Stimulated activated CD4-positive, alpha-beta T cell treated with anti-CD3 and anti-CD28 coated beads, Interleukin-4, amount 100 ng/mL, for 4 hours (primary cell): ENCODE data around the gene EVA1C.

Experiments
- DNase-seq, 2 experiments: peaks; one replicate each; pipeline ENCODE4 v3.0.0-alpha.2; 2020

EVA1C gene

DNA sequence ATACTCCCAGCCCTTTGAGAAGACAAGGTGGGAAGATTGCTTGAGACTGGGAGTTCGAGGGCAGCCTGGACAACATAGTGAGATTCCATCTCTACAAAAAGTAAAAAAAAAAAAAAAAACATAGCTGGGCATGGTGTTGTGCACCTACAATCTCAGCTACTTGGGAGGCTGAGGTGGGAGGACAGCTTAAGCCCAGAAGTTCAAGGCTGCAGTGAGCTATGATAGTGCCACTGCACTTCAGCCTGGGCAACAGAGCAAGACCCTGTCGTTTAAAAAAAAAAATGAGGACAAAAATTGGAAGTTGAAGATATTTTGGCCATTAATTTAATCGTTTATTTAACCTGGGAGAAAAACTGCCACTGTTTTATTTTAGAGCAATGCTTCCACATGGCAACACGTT lies 20.8 kb upstream of the EVA1C start:
- no peak for DNase-seq

DNA sequence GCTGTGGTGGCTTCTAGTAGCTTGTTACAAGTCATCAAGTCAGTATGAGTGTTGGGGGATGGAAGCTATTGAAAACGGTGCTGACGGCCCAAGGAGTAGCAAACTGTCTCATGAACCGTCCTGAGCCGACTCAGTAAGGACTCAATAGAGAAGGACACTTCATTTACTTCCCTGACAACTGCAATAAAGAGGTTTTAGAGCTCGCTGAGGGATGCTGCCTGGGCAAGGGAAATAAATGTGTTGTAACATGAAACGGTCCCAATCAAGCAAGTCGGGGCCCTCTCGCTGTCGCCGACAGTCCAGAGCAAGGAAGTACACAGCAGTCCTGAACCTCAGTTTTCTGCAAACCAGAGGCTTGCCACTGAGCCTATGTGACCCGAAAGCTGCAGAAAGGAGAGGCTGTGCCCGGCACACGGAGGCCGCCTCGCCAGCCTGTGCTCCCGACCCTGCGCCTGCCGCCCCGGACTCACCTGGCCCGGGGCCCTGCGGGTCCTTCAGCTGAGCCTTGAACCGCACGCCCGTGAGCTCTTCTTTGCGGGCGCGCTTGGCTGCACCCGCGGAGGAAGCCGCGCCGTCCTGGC lies 20.1 kb upstream of the EVA1C start:
- peak in 1 of 2 experiments; percentile 5 for DNase-seq

DNA sequence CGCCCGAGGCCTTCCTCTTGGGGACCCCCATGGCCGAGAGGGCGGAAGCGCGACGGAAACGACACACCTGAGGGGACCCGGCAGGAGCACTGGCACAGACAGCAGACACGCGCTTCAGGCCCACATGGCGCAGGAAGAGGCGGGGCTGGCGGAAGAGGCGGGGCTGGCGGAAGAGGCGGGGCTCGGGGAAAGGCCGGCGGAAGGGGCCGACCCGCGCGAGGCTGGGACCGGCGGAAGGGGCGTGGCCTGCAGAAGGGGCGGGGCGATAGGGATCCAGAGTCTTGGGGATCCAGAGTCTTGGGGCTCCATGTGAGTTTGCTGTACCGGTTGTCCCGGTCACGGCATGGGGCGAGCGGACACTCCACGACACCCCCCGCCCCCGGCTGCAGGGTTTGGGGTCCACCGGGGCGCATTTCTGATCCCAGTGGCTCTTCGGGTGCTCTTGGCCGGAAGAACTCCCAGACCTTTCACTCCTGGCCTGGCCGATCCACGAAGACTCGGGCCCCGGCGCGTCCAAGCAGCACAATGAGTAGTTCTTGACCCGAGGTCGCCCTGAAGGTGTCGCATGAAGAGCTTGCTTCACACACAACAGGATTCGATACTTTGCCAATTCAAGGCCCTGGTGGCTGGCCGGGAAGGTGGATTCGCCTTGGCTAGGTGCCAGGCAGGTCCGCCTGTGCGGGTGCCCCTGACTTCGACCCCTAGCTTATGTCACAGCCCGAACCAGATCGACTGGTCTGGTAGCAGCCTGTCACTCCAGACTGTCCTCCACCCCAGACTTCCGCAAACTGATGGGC lies 19.4 kb upstream of the EVA1C start, which contains the start of gene URB1:
Gene URB1, minus strand, starts transcription at position 133 of the 797 bp plus-strand sequence. Its CDS starts 102 bp downstream, at position 31.
- DNase-seq, result peak; percentile 92 to 98

DNA sequence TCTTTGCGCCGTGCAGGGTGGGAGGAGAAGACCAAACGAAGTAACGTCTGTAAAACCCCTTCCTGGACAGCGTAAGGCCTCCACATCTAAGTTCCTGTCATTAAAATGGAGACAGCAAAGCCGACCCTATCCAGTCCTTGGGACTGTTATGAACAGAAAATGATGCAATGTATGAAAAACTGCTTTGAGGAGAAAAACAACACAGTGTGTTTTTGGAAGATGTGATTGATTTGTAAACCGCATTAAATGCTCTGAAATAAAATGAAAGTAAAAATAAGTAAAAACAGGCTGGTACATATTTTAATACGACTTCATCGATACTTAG lies 18.9 kb upstream of the EVA1C start:
- DNase-seq, result no peak

DNA sequence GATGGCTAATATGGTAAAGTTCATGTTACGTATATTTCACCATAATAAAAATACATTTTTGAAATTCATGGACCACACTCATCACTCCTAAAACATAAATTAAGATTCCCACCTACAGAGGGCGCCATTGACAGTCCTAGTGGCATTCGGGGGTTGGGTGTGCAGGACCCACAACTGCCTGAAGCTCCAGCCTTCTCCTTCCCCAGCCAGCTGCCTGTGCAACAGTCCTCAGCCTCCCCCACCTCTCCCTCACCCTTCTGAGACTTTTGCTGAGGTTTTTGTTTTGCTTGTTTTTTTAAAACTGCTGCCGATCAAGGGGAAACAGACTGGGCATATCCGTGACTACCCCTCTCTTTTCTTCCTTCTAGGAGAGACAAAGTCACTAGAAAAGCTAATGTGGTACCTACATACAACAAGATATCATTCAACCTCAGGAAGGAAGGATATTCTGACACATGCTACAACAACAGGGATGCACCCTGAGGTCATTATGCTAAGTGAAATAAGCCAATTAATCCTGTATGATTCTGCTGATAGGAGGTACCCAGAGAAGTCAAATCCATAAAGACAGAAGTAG lies 9.2 kb upstream of the EVA1C start:
- peak; percentile 29 to 36 for DNase-seq

DNA sequence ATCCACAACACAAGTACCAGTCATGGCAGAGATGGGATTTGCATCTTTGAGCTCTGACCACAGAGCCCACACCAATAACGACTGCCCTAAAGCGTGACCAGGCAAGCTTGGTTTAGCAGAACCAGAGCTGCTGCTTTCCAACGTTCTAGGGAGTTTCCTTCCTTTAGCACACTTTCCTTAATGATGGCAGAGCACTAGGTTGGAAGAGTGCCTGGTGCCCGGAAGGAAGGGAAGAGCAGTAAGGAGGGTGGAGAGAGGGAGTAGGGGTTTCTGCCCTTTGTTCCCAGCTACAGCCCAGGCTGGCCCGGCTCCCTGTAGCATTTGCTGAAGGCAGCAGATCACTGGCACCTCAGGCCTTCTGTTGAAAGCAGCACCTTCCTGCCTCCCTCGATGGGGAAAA lies 6.1 kb upstream of the EVA1C start:
- DNase-seq, result no peak

DNA sequence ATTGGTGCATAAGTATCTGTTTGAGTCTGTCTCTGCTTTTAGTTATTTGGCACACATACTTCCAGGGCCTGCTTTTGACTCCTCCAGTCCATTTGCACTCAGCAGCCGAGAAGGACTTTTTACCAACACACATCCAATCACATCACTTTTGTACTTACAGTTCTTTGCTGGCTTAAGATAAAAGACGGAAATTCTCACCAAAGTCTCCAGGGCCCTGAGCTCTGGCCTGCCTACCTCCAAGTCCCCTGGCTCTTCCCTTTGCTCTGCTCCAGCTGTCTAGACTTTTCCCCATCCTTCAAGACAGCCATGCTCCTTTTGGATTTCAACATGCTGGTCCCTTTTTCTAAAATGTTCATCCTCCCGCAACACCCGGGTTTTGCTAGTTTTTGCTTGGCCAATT lies 2.2 kb upstream of the EVA1C start:
- DNase-seq, result no peak

DNA sequence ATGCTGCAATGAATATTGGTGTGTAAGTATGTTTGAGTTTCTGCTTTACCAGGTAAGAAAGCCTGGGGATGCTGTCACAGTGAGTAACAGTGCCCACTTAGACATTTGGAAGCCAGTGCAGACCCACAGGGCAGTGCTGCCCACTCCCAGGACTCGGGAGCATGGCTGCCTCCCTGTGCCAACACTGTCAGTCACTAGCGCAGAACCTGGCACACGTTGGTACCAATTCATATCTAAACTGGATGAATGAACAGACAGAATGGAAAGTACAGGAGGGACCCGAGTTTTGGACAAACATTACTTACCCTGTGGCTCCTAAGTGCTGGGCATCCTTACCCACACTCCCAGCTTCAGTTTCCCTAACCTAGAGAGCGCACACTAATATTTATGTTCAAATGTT lies 1.6 kb upstream of the EVA1C start:
- DNase-seq, result no peak

DNA sequence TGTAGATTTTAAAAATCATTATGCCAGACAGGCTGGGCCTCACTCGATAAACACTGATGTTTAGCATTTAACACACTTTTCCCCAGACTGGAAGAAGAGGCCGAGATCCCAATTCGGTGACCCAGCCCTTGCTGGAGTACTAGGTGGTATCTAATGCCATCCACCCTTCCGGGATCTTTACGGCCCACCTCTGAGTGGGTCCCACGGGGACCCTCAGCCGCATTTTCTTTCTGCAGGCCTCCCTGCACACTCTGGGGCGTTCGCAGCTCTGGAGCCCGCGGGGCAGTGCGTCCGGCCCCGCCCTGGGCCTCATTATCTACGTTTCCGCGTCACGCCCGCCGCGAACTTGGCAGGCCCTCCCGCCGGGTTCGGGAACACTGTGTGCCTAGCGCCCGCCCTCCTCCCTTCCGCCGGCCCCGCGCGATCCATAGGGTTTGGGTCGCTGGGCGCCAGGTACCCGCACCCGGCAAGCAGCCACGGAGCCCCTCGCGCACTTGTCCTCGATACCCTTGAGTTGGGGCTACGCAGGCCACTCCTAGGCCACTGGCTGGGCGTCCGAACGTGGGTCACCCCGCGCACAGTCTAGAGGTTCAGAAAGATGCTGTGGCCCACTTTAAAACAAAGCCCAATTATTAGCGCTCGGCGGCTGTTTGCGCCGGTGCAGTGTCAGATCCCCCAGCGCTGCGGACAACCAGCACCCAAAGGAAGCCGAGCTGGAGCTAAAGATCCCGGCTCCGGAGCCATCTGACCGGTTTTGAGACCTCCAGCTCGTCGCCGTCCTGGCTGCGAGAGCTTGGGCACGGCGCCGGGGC lies 950 bp upstream of the EVA1C start:
- peak; percentile 56 to 66 for DNase-seq

DNA sequence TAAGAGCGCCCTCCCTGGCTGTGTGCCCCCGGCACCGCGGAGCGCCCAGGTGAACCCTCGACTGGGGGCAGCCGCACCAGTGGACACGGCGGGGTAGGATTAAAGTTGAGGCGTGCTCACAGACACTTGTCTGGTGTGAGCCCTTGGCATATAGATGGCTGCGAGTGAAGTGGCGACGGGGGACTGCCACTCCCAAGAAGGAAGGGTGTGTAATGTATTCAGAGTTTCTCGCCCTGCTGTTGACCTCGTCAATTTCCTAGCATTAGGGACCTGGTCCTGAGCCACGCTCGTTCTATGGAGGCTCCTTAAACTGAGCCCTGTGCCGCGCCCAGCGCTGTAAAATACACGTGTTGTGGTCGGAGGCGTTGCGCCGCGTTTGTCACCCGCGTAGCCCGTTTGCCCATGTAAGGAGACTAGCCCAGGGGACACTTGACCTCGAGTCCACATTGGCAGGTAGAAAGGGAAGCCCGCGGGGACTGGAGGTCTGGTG lies 554 bp downstream of the EVA1C start:
- DNase-seq, result no peak

DNA sequence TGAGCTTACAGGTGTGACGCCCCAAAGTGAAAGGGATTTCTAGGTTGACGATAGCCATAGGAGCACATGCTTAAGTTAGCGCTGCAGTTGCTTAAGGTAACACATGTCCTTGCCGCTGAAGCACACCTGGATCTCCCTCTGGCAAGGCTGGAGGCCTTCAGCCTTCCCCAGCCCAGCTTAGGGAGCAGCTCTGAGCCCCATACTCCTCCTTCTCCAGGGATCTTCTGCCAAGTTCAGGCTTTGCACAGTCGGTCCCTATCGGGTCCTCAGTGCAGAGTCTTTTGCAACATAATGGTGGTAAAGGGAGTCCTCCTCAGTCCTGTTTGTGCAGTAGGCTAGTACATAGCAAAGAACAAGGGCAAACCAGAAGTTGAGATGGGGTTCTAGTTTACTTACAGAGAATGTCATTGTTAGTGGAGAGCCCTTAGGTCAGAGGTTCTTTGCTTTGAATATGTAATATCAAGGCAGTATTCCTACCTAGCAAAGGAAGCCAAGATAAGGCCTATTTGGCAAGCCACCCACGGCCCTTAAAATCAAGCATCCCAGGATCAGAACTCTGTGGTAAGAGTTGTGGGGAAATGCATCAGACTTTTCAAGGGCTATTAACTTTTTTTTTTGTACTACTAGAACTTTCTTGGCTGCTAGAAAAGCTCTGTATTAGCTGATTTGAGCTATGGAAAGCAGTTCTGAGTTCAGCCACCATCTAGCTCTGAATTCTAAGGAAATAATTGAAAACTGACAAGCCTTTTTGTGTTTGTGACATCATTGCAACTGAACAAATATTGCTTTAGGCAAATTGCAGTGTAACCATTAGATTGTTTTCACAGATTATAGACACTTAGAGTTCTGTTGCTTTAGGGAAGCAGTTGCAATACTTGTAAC lies 1.4 kb downstream of the EVA1C start:
- DNase-seq, result no peak

DNA sequence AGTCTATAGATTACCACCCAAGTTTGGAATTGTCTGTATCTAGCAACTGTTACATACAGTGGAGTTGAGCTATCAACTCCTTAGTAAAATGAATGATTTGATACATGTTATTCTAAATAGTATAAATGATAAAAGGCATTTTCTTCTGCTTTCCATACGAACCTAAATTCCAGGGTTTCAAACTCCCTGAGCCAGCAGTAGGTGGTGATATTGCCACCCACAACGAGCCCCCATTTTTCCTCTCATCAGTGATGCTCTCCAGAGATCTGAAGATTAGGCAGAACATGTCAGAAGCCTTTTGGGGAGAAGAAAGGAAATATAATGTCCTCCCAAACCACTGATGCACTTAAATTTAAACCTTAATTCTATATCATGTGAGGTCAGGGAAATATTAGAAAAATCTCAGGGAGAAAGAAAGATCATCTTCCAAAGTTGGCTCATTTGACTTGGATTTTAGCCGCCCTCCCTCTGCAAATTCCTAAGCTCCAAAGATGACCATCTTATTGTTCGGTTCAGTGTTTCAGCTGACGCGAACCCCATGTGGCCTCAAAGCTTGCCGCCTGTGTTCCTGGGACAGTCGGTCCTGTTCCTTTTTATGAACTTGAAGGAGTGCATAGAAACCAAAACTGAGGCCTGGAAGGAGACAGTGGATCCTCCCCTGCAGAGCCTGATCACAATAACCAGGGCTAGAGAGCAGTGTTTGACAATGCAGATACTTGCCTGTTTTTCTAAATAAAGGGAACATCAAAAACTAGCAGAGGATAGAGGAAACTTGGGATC lies 2.3 kb downstream of the EVA1C start:
- no peak for DNase-seq

DNA sequence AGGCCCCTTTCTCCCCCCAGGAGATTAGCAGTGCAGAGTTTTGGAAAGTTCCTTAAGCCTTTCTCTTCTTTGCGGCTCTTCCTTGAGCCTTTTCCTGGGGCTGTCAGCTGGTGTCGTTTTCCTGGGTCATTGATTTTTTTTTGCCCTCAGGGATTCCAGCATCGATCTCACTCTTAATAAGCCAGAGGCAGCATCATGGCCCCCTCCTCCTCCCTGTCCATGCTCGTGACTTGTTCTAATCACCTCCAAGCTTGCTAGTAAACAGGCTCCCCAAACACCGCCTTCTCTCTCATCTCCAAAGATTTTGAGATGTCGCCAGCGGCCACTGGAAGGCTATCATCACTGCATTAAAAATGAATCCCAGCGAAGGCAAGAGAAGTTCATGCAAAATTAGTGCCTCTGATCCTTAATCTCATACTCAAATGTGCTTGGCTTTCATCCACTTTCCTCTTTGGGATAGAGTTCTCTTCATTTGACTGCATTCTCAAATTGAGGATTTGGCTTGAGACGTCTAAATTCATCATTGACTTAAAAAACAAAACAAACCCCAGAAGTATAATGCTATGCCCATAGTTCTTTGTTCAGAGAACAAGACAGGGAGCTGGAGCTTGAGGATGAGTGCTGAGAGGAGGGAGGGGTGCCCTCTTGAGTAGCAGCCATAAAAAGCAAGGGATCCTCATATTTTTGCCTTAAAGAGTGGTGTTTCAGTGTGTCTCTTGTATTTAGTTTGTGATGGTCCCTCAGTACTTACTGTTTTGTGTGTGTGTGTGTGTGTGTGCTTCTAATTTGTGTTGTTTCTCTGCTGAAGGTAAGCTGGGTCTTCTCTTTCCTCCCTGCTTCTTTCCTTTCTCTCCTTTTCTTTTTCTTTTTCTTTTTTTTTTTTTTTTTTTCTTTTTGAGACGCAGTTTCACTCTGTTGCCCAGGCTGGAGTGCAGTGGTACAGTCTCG lies 3.2 kb downstream of the EVA1C start:
- no peak for DNase-seq

DNA sequence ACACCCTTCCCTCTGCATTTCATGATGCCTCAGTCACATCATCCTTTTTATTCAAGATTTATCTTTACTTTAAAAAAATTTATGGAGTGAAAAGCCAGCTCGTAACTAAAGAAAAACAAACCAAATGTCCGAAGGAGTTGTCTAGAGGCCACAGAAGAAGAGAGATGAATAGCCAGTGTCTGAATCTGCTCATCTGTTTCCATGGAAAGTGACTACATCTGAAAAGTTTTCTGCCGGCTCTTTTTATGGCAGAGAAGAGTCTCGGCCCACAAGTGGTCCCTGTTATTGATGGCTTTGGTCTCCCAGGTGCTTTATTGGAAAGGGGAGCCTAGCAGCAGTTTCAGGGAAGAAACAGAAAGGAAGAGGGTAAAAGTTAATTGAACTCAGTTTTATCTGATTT lies 5.6 kb downstream of the EVA1C start:
- DNase-seq, result no peak

DNA sequence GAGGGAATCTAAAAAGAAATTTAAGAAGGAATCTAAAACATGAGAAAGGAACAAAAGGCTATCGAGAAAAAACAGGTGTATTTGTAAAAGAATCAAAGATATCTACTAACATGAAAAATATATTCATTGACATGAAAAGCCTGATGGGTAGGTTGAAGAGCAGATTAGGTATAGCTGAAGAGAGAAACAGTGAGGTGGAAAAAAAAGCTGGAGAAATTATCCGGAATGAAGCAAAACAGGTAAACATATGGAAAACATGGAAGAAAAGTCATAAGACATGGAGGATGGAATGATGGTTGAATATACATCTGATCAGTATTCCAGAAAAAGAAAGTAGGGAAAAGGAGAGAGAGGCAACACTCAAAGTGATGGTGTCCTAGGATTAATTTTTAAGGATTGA lies 9.6 kb downstream of the EVA1C start:
- DNase-seq, result no peak

DNA sequence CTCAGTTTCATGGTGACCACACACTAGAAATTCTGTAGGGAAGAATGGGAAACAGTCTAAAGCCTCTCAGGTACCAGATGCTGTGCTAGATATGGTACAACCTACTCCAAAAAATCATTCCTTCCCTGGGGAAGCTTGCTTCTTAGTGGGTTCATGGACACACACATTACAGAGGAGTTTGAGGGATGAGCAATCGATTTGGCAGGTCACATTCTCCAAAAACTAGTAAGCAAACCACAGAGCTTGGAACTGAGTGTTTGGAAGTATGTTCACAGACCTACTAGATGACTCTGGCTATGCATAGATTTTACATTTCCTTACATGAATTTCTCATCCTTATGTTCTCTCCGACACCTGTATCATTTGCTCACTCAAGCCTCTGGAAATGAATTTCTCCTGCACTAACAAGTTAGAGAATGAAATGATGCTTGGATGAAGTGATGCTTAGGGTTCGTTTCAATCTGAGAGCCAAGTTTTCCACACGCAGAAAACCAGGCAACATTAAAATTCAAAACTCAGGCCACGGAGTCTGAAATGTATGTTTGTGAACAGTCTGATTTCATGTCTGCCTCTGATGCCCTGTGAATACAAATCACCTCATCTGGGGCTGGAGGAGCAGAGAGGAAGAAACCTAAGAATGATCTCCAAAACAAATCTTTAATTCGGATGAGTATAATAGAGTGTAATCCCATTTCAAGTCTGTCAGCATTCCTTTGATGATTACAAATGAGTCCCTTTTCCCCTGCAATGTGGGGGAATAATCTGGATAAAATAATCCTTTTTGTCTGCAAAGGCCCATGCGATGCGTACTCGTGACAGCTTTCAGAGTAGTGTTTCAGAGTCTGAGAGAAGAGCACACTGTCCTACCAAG lies 11.0 kb downstream of the EVA1C start:
- no peak for DNase-seq

DNA sequence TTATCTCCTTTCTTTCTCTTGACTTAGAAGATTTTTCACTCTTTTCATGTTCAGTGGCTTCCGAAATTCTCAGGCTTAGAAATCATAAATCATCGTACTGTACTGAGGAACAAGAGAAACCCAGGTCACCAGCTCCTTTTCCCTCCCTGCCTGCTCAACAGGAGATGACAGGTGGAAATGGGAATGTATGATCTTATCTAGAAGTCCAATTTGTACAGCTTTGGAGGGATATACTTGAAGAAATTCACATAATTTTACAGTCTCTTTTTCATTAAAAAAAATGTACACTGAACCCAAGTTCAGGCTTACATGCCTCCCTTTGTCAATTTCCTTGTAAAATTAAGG lies 11.7 kb downstream of the EVA1C start:
- no peak for DNase-seq

DNA sequence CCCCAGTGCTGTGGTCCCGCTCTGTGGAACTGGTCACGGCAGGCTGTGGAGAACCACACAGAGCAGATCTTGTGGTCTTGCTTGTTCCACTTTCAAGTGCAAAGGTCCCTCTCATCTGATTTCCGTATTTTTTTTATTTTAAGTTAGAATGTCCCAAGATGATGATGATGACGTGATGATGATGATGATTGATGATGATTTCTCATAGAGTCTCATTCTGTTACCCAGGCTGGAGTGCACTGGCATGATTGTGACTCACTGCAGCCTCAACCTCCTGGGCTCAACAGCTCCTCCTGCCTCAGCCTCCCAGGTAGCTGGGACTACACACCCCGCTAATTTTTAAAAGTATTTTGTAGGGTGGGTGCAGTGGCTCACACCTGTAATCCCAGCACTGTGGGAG lies 12.2 kb downstream of the EVA1C start:
- no peak for DNase-seq

DNA sequence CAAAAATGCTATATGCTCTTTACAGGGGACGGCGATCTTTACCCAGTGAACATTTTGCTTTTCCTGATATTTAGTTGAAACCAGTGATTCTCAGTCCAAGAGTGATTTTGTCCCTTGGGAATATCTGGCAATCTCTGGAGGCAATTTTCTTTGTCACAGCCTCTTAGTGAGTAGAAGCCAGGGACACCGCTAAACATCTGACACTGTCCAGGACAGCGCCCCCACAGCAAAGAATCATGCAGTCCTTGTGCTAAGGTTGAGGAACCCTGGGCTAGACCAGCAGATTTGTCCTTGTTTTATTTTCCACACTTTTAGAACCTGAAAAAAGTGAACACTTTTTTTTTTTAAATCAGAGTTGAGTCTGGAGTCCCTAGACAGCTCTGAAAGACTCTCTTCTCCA lies 13.1 kb downstream of the EVA1C start:
- no peak for DNase-seq

DNA sequence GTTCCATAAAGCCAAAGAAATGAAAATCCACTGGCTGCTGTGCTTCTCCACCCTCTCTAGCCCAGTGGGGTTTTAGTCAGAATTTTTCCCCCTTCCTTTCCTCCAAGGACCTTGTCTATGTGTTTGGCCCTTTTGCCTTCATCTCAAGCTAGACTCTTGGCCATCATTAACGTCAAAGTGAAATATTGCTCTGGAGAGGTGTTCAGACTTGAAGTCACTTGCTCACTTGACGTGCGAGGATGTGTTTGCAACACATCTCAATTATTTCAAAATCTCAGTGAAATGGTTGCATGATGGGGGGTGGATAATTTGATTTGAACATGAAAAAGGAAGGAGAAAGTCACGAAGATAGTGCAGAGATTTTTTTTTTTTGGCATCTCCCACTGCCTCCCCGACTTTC lies 13.6 kb downstream of the EVA1C start:
- DNase-seq, result no peak
